ENCODE measurements around the gene CCDC40.

- TF ChIP-seq KAT7 (CRISPR knock-in tag; IDR thresholded peaks at IDR 0.05; ENCODE audit: borderline replicate concordance) (no peak), JUN (CRISPR knock-in tag; IDR thresholded peaks at IDR 0.05) (no peak), FOXP1 (CRISPR knock-in tag; IDR thresholded peaks at IDR 0.05; ENCODE audit: borderline replicate concordance) (no peak)
- TF ChIP-seq, protein P1, sequence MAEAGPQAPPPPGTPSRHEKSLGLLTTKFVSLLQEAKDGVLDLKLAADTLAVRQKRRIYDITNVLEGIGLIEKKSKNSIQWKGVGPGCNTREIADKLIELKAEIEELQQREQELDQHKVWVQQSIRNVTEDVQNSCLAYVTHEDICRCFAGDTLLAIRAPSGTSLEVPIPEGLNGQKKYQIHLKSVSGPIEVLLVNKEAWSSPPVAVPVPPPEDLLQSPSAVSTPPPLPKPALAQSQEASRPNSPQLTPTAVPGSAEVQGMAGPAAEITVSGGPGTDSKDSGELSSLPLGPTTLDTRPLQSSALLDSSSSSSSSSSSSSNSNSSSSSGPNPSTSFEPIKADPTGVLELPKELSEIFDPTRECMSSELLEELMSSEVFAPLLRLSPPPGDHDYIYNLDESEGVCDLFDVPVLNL (CRISPR knock-in tag; IDR thresholded peaks at IDR 0.05; ENCODE audit: borderline replicate concordance, low read depth) = no peak
- TF ChIP-seq, protein P2, sequence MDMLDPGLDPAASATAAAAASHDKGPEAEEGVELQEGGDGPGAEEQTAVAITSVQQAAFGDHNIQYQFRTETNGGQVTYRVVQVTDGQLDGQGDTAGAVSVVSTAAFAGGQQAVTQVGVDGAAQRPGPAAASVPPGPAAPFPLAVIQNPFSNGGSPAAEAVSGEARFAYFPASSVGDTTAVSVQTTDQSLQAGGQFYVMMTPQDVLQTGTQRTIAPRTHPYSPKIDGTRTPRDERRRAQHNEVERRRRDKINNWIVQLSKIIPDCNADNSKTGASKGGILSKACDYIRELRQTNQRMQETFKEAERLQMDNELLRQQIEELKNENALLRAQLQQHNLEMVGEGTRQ (CRISPR knock-in tag; IDR thresholded peaks at IDR 0.05) = no peak
- TF ChIP-seq, protein P3, sequence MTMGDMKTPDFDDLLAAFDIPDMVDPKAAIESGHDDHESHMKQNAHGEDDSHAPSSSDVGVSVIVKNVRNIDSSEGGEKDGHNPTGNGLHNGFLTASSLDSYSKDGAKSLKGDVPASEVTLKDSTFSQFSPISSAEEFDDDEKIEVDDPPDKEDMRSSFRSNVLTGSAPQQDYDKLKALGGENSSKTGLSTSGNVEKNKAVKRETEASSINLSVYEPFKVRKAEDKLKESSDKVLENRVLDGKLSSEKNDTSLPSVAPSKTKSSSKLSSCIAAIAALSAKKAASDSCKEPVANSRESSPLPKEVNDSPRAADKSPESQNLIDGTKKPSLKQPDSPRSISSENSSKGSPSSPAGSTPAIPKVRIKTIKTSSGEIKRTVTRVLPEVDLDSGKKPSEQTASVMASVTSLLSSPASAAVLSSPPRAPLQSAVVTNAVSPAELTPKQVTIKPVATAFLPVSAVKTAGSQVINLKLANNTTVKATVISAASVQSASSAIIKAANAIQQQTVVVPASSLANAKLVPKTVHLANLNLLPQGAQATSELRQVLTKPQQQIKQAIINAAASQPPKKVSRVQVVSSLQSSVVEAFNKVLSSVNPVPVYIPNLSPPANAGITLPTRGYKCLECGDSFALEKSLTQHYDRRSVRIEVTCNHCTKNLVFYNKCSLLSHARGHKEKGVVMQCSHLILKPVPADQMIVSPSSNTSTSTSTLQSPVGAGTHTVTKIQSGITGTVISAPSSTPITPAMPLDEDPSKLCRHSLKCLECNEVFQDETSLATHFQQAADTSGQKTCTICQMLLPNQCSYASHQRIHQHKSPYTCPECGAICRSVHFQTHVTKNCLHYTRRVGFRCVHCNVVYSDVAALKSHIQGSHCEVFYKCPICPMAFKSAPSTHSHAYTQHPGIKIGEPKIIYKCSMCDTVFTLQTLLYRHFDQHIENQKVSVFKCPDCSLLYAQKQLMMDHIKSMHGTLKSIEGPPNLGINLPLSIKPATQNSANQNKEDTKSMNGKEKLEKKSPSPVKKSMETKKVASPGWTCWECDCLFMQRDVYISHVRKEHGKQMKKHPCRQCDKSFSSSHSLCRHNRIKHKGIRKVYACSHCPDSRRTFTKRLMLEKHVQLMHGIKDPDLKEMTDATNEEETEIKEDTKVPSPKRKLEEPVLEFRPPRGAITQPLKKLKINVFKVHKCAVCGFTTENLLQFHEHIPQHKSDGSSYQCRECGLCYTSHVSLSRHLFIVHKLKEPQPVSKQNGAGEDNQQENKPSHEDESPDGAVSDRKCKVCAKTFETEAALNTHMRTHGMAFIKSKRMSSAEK (CRISPR knock-in tag; IDR thresholded peaks at IDR 0.05; ENCODE audit: borderline replicate concordance) = no peak
- TF ChIP-seq, protein P4, sequence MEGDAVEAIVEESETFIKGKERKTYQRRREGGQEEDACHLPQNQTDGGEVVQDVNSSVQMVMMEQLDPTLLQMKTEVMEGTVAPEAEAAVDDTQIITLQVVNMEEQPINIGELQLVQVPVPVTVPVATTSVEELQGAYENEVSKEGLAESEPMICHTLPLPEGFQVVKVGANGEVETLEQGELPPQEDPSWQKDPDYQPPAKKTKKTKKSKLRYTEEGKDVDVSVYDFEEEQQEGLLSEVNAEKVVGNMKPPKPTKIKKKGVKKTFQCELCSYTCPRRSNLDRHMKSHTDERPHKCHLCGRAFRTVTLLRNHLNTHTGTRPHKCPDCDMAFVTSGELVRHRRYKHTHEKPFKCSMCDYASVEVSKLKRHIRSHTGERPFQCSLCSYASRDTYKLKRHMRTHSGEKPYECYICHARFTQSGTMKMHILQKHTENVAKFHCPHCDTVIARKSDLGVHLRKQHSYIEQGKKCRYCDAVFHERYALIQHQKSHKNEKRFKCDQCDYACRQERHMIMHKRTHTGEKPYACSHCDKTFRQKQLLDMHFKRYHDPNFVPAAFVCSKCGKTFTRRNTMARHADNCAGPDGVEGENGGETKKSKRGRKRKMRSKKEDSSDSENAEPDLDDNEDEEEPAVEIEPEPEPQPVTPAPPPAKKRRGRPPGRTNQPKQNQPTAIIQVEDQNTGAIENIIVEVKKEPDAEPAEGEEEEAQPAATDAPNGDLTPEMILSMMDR (IDR thresholded peaks at IDR 0.05) = no peak
These were observed 3.7 kb upstream of the CCDC40 start for GRCh38 chr17:80032614-80033171.

All from WTC11 (cell line).